Hepatocyte (in vitro differentiated cells): ENCODE data around the gene ASIC1. TPM values are rescaled to one million over a fixed set of nuclear protein-coding genes. Genes with fewer than 3 reads are reported as not detected.
A peak's percentile ranks its signal among the peaks of the same experiment; 100 is the strongest.

ENCODE experiments used
- DNase-seq: peaks from one replicate; pipeline ENCODE4 v3.0.0-alpha.2; 2016; ENCODE audit warnings: low spot score
- H2AFZ ChIP-seq: fragments of 200-600 bp; sonication (generic); 2 replicates; pipeline ENCODE4 v1.6.0; 2016; ENCODE audit warnings: antibody characterized with exemption, mild to moderate bottlenecking
- H3K27ac ChIP-seq: fragments of 200-600 bp; sonication (generic); 2 replicates; pipeline ENCODE4 v1.5.1; 2016; ENCODE audit warnings: mild to moderate bottlenecking
- H3K27me3 ChIP-seq: fragments of 200-600 bp; sonication (generic); 2 replicates; pipeline ENCODE4 v1.6.1; 2016
- H3K36me3 ChIP-seq: fragments of 200-600 bp; sonication (generic); replicated peaks from 2 replicates; pipeline ENCODE4 v1.5.1; 2016; ENCODE audit warnings: low read depth; ENCODE audit not compliant: insufficient read depth
- H3K4me1 ChIP-seq: fragments of 200-600 bp; sonication (generic); 2 replicates; pipeline ENCODE4 v1.5.1; 2016; ENCODE audit warnings: mild to moderate bottlenecking, moderate library complexity; ENCODE audit not compliant: insufficient read depth
- H3K4me2 ChIP-seq: fragments of 200-600 bp; sonication (generic); 2 replicates; pipeline ENCODE4 v1.6.0; 2016
- H3K4me3 ChIP-seq: fragments of 200-600 bp; sonication (generic); 2 replicates; pipeline ENCODE4 v1.5.1; 2016; ENCODE audit warnings: mild to moderate bottlenecking
- H3K79me2 ChIP-seq: fragments of 200-600 bp; sonication (generic); 2 replicates; pipeline ENCODE4 v1.6.0; 2017; ENCODE audit warnings: mild to moderate bottlenecking
- H3K9me2 ChIP-seq: fragments of 200-600 bp; sonication (generic); replicated peaks from 2 replicates; pipeline ENCODE4 v1.6.0; 2017; ENCODE audit warnings: mild to moderate bottlenecking; ENCODE audit not compliant: insufficient read depth
- H3K9me3 ChIP-seq: fragments of 200-600 bp; sonication (generic); 2 replicates; pipeline ENCODE4 v1.5.1; 2016; ENCODE audit warnings: low read depth, mild to moderate bottlenecking
- H4K20me1 ChIP-seq: fragments of 200-600 bp; sonication (generic); 2 replicates; pipeline ENCODE4 v1.6.0; 2016; ENCODE audit warnings: mild to moderate bottlenecking; ENCODE audit not compliant: insufficient read depth, poor library complexity, severe bottlenecking
- CTCF ChIP-seq: fragments of 200-600 bp; sonication (generic); IDR thresholded peaks from 2 replicates; pipeline ENCODE4 v1.5.1; 2016; ENCODE audit warnings: antibody characterized with exemption, mild to moderate bottlenecking; ENCODE audit not compliant: poor library complexity
- EZH2 ChIP-seq: fragments of 200-600 bp; sonication (generic); IDR thresholded peaks from 2 replicates; pipeline ENCODE4 v1.6.1; 2016; ENCODE audit warnings: antibody characterized with exemption, mild to moderate bottlenecking, borderline replicate concordance
- EZH2phosphoT487 ChIP-seq: fragments of 200-600 bp; sonication (generic); IDR thresholded peaks from one replicate; pipeline ENCODE4 v1.6.1; 2018; ENCODE audit warnings: antibody characterized with exemption, mild to moderate bottlenecking, low read depth, moderate library complexity; ENCODE audit not compliant: unreplicated experiment, severe bottlenecking
- WGBS: methylation state at CpG from one replicate; pipeline ENCODE4 v1.1.6; 2016; ENCODE audit warnings: low lambda C conversion rate; ENCODE audit errors: missing lambda C conversion rate; 5-methylcytosine and 5-hydroxymethylcytosine counted together
- polyA plus RNA-seq: library from polyadenylated mRNA; unstranded; fragments of >200 nt; fragmentation: Nextera tagmentation; extraction: Ambion mirVana; gene quantifications from 2 replicates; pipeline ENCODE4 v1.2.1, GENCODE V29; 2016
- total RNA-seq: library from RNA; depleted of rRNA; stranded (reverse); fragments of >200 nt; gene quantifications from 2 replicates; pipeline ENCODE4 v1.2.3, GENCODE V29; 2014

ASIC1 gene
- total and polyA plus RNA-seq, 2 experiments from 2014 or later: 2.4 to 4.6 TPM

- Histone ChIP-seq H3K79me2 (no peaks in the 10 kb centered on the region), H3K4me2 (no peak overlapping the region), H3K4me3 (no peak overlapping the region), H3K4me1 (peaks cover 15% of the 10 kb centered on the region), H3K36me3 (no peaks in the 10 kb centered on the region), H3K9me2 (no peaks in the 10 kb centered on the region), H3K27me3 (peaks cover 21% of the 10 kb centered on the region), H2AFZ (no peak overlapping the region), H3K27ac (no peak overlapping the region), H3K9me3 (no peaks in the 10 kb centered on the region), H4K20me1 (no peaks in the 10 kb centered on the region)
- TF ChIP-seq EZH2phosphoT487: no peak
- DNase-seq: no peak
- WGBS: 95% methylated on average over 1 of the region's 1 CpG
Measured at GRCh38 chr12:50053583-50053982, 3.8 kb upstream of the ASIC1 start.

- no peaks in the 10 kb centered on the region for H3K79me2 ChIP-seq
- no peak overlapping the region for H3K4me3 ChIP-seq
- H3K9me2 ChIP-seq: no peaks in the 10 kb centered on the region
- H4K20me1 ChIP-seq: no peaks in the 10 kb centered on the region
- peak overlapping the region; percentile 95 for H3K4me2 ChIP-seq
- 12% methylated on average over 17 of the region's 17 CpGs for WGBS
- H3K27ac ChIP-seq: no peak overlapping the region
- TF ChIP-seq CTCF (peak; percentile 95), EZH2phosphoT487 (no peak)
- peak; percentile 76 for DNase-seq
- no peak overlapping the region for H2AFZ ChIP-seq
- no peaks in the 10 kb centered on the region for H3K36me3 ChIP-seq
- peaks cover 5% of the 10 kb centered on the region for H3K4me1 ChIP-seq
- H3K27me3 ChIP-seq: peaks cover 21% of the 10 kb centered on the region
- no peaks in the 10 kb centered on the region for H3K9me3 ChIP-seq
Measured at GRCh38 chr12:50055831-50056638, 1.4 kb upstream of the ASIC1 start.

- DNase-seq: no peak
- Histone ChIP-seq H3K27me3 (peaks cover 21% of the 10 kb centered on the region), H4K20me1 (no peaks in the 10 kb centered on the region), H3K4me1 (no peaks in the 10 kb centered on the region), H3K79me2 (no peaks in the 10 kb centered on the region), H3K9me2 (no peaks in the 10 kb centered on the region), H3K36me3 (no peaks in the 10 kb centered on the region), H3K27ac (no peak overlapping the region), H3K4me3 (no peak overlapping the region), H3K4me2 (peak overlapping the region; percentile 95), H3K9me3 (no peaks in the 10 kb centered on the region), H2AFZ (no peak overlapping the region)
- WGBS: 26% methylated on average over 3 of the region's 3 CpGs
- no peak for TF ChIP-seq EZH2
- TF ChIP-seq EZH2phosphoT487: no peak
- TF ChIP-seq CTCF: no peak
Measured at GRCh38 chr12:50056639-50056976, 788 bp upstream of the ASIC1 start.

- peak overlapping the region; percentile 95 for H3K4me2 ChIP-seq
- TF ChIP-seq CTCF (no peak), EZH2 (no peak), EZH2phosphoT487 (no peak)
- no peak overlapping the region for H3K27ac ChIP-seq
- peak overlapping the region; percentile 60 for H2AFZ ChIP-seq
- peak overlapping the region; percentile 72 for H3K4me3 ChIP-seq
- no peaks in the 10 kb centered on the region for H3K9me2 ChIP-seq
- H3K36me3 ChIP-seq: no peaks in the 10 kb centered on the region
- no peaks in the 10 kb centered on the region for H3K9me3 ChIP-seq
- no peaks in the 10 kb centered on the region for H4K20me1 ChIP-seq
- H3K4me1 ChIP-seq: no peaks in the 10 kb centered on the region
- no peak for DNase-seq
- peaks cover 10% of the 10 kb centered on the region for H3K27me3 ChIP-seq
- WGBS: 31% methylated on average over 18 of the region's 30 CpGs
- no peaks in the 10 kb centered on the region for H3K79me2 ChIP-seq
Measured at GRCh38 chr12:50057896-50058670, 687 bp downstream of the ASIC1 start.
